Liver (tissue), 9 donors: ENCODE measurements around the gene MYL4. TPM values are rescaled to one million over a fixed set of nuclear protein-coding genes. Genes with fewer than 3 reads are reported as not detected.

Source experiments
- DNase-seq: peaks from one replicate; pipeline ENCODE4 v3.0.0-alpha.2; 2017; ENCODE audit warnings: low spot score
- H3K27ac ChIP-seq, 2 donors: one replicate each; pipeline ENCODE4 v1.7.0; 2013; ENCODE audit warnings: inconsistent platforms in 2 of 2, low read length in 2 of 2, control low read depth in 1 of 2, low read depth in 1 of 2, mild to moderate bottlenecking in 1 of 2
- H3K27me3 ChIP-seq, 4 donors: one replicate each; pipeline versions ENCODE4 v1.6.1 to v1.7.0; 2013; ENCODE audit warnings: low read length in 3 of 4, inconsistent platforms in 1 of 4, mild to moderate bottlenecking in 1 of 4, moderate library complexity in 1 of 4; ENCODE audit not compliant: control insufficient read depth in 4 of 4, insufficient read depth in 4 of 4
- H3K36me3 ChIP-seq, 4 donors: one replicate each; pipeline versions ENCODE4 v1.6.1 to v1.7.0; 2013; ENCODE audit warnings: low read length in 3 of 4, mild to moderate bottlenecking in 3 of 4, low read depth in 1 of 4, moderate library complexity in 1 of 4; ENCODE audit not compliant: control insufficient read depth in 4 of 4, insufficient read depth in 3 of 4
- H3K4me1 ChIP-seq, 4 donors: one replicate each; pipeline versions ENCODE4 v1.6.1 to v1.7.0; 2013; ENCODE audit warnings: low read length in 3 of 4, mild to moderate bottlenecking in 3 of 4, moderate library complexity in 1 of 4; ENCODE audit not compliant: control insufficient read depth in 4 of 4, insufficient read depth in 4 of 4
- H3K4me3 ChIP-seq, 3 donors: one replicate each; pipeline versions ENCODE4 v1.6.1 to v1.7.0; 2013; ENCODE audit warnings: low read length in 3 of 3, control low read depth in 1 of 3, low read depth in 1 of 3, mild to moderate bottlenecking in 1 of 3
- H3K9ac ChIP-seq, 2 donors: one replicate each; pipeline ENCODE4 v1.7.0; 2013; ENCODE audit warnings: low read length in 2 of 2, mild to moderate bottlenecking in 2 of 2, moderate library complexity in 2 of 2, control low read depth in 1 of 2, low read depth in 1 of 2
- H3K9me3 ChIP-seq, 4 donors: one replicate each; pipeline versions ENCODE4 v1.6.1 to v1.7.0; 2013; ENCODE audit warnings: low read length in 3 of 4; ENCODE audit not compliant: control insufficient read depth in 4 of 4
- ATF3 ChIP-seq: IDR thresholded peaks from 2 replicates; pipeline ENCODE4 v1.6.1; 2016; ENCODE audit warnings: antibody characterized with exemption
- CTCF ChIP-seq: fragments of 150-350 bp; IDR thresholded peaks from 2 replicates; pipeline ENCODE4 v1.5.1; 2017; ENCODE audit warnings: improper control_type of control experiment, low read depth, low read length; ENCODE audit not compliant: missing input control
- EGR1 ChIP-seq, 2 donors: IDR thresholded peaks; 2 replicates each; pipeline ENCODE4 v1.6.1; 2016 to 2018; ENCODE audit warnings: antibody characterized with exemption in 2 of 2, low read depth in 2 of 2
- FOXA1 ChIP-seq: IDR thresholded peaks from 2 replicates; pipeline ENCODE4 v1.6.1; 2016; ENCODE audit warnings: antibody characterized with exemption
- FOXA2 ChIP-seq: IDR thresholded peaks from 2 replicates; pipeline ENCODE4 v1.6.1; 2016; ENCODE audit warnings: antibody characterized with exemption
- GABPA ChIP-seq, 2 donors: IDR thresholded peaks in 1 of 2; conservative IDR thresholded peaks in 1 of 2; 2 replicates each; pipeline ENCODE4 v1.6.1; 2016; ENCODE audit warnings: antibody characterized with exemption in 2 of 2, mild to moderate bottlenecking in 1 of 2, moderate library complexity in 1 of 2
- HNF4A ChIP-seq, 2 donors: conservative IDR thresholded peaks; 2 replicates each; pipeline ENCODE4 v1.6.1; 2016; ENCODE audit warnings: antibody characterized with exemption in 2 of 2, mild to moderate bottlenecking in 2 of 2
- HNF4G ChIP-seq: IDR thresholded peaks from 2 replicates; pipeline ENCODE4 v1.6.1; 2016; ENCODE audit warnings: antibody characterized with exemption
- JUND ChIP-seq, 2 donors: IDR thresholded peaks; 2 replicates each; pipeline ENCODE4 v1.6.1; 2016; ENCODE audit warnings: antibody characterized with exemption in 2 of 2
- MAX ChIP-seq: IDR thresholded peaks from 2 replicates; pipeline ENCODE4 v1.6.1; 2016; ENCODE audit warnings: antibody characterized with exemption
- NR2F2 ChIP-seq: IDR thresholded peaks from 2 replicates; pipeline ENCODE4 v1.6.1; 2016; ENCODE audit warnings: antibody characterized with exemption
- RAD21 ChIP-seq, 2 donors: IDR thresholded peaks; 2 replicates each; pipeline ENCODE4 v1.6.1; 2016; ENCODE audit warnings: antibody characterized with exemption in 2 of 2, mild to moderate bottlenecking in 2 of 2
- REST ChIP-seq: IDR thresholded peaks from 2 replicates; pipeline ENCODE4 v1.6.1; 2016; ENCODE audit warnings: antibody characterized with exemption, mild to moderate bottlenecking
- RXRA ChIP-seq, 2 donors: IDR thresholded peaks; 2 replicates each; pipeline ENCODE4 v1.6.1; 2017 to 2018; ENCODE audit warnings: antibody characterized with exemption in 2 of 2, mild to moderate bottlenecking in 1 of 2
- SP1 ChIP-seq: IDR thresholded peaks from 2 replicates; pipeline ENCODE4 v1.6.1; 2018; ENCODE audit warnings: antibody characterized with exemption, mild to moderate bottlenecking
- TAF1 ChIP-seq: conservative IDR thresholded peaks from 2 replicates; pipeline ENCODE4 v1.6.1; 2016; ENCODE audit warnings: antibody characterized with exemption, mild to moderate bottlenecking
- YY1 ChIP-seq: IDR thresholded peaks from 2 replicates; pipeline ENCODE4 v1.6.1; 2016; ENCODE audit warnings: antibody characterized with exemption, mild to moderate bottlenecking
- ZBTB33 ChIP-seq: IDR thresholded peaks from 2 replicates; pipeline ENCODE4 v1.6.1; 2016; ENCODE audit warnings: antibody characterized with exemption
- WGBS: extraction: QIAGEN DNeasy Blood & Tissue Kit; methylation state at CpG from one replicate; pipeline ENCODE4 v1.1.7; 2013; 5-methylcytosine and 5-hydroxymethylcytosine counted together
- polyA plus RNA-seq, 2 donors: library from polyadenylated mRNA; stranded (reverse) in 1 of 2; unstranded in 1 of 2; fragments of 200-250 nt in 1 of 2; fragments of >200 nt in 1 of 2; fragmentation: Nextera tagmentation in 1 of 2; extraction: Ambion mirVana in 1 of 2; gene quantifications; one replicate each; pipeline versions ENCODE4 v1.2.1 to v1.2.3, GENCODE V29; 2013 to 2015
- total RNA-seq, 2 donors: library from RNA; depleted of rRNA; stranded (reverse); fragments of >200 nt; gene quantifications; one replicate each; pipeline ENCODE4 v1.2.3, GENCODE V29; 2014
- donor health status: healthy.
- donor health status: healthy.
- donor health status: healthy.
- donor health status: healthy.
- donor health status: healthy.

Gene MYL4
- total and polyA plus RNA-seq, 4 donors: 0.19 to 215 (median 0.22) TPM; not detected in 1

GRCh38 chr17:47210105-47210504 is 957 bp downstream of the MYL4 start:
- TF ChIP-seq FOXA2: no peak
- no peak for TF ChIP-seq EGR1 (IDR thresholded peaks at IDR 0.05; ENCODE audit: low read depth in 2 of 2)
- no peak for TF ChIP-seq CTCF
- Histone ChIP-seq H3K36me3 (no peaks in the 10 kb centered on the region), H3K27ac (no peak overlapping the region), H3K4me1 (no peaks in the 10 kb centered on the region), H3K27me3 (no peaks in the 10 kb centered on the region), H3K9ac (no peak overlapping the region), H3K4me3 (no peak overlapping the region), H3K9me3 (no peaks in the 10 kb centered on the region)
- DNase-seq: no peak
- 65% methylated on average over 3 of the region's 3 CpGs for WGBS

- Histone ChIP-seq H3K4me1 (no peaks in the 10 kb centered on the region), H3K9ac (no peak overlapping the region), H3K36me3 (no peaks in the 10 kb centered on the region), H3K4me3 (no peak overlapping the region), H3K27me3 (no peaks in the 10 kb centered on the region), H3K9me3 (no peaks in the 10 kb centered on the region), H3K27ac (no peak overlapping the region)
- TF ChIP-seq JUND (IDR thresholded peaks at IDR 0.05): no peak
- 89% methylated on average over 2 of the region's 2 CpGs for WGBS
- DNase-seq: no peak
These were observed 1.6 kb downstream of the MYL4 start for GRCh38 chr17:47210779-47211178.

- Histone ChIP-seq H3K9me3 (no peaks in the 10 kb centered on the region), H3K27ac (no peak overlapping the region), H3K4me1 (no peaks in the 10 kb centered on the region), H3K9ac (no peak overlapping the region), H3K36me3 (no peaks in the 10 kb centered on the region), H3K4me3 (no peak overlapping the region), H3K27me3 (no peaks in the 10 kb centered on the region)
- TF ChIP-seq ATF3 (no peak), ZBTB33 (no peak), RAD21 (IDR thresholded peaks at IDR 0.05) (no peak), RXRA (IDR thresholded peaks at IDR 0.05) (no peak), FOXA2 (no peak), TAF1 (no peak), HNF4G (no peak), JUND (IDR thresholded peaks at IDR 0.05) (no peak), EGR1 (IDR thresholded peaks at IDR 0.05; ENCODE audit: low read depth in 2 of 2) (no peak), MAX (no peak), CTCF (no peak), FOXA1 (no peak), HNF4A (conservative IDR thresholded peaks at IDR 0.05) (no peak), YY1 (no peak), SP1 (no peak), GABPA (IDR thresholded peaks at IDR 0.05 in 1 of 2, conservative IDR thresholded peaks at IDR 0.05 in 1 of 2) (no peak), REST (no peak), NR2F2 (no peak)
- no peak for DNase-seq
- 89% methylated on average over 2 of the region's 2 CpGs for WGBS
These were observed 3.3 kb downstream of the MYL4 start for GRCh38 chr17:47212458-47212857.
